IMR-90 (cell line): ENCODE measurements around the gene GON7. TPM values are rescaled to one million over a fixed set of nuclear protein-coding genes. Genes with fewer than 3 reads are reported as not detected.
A peak's percentile ranks its signal among the peaks of the same experiment; 100 is the strongest.

Source experiments
- ATAC-seq: fragments of 200-7000 bp; cut with Tn5 transposase; 2 replicates; pipeline ENCODE4 v1.9.1; 2020; ENCODE audit warnings: low read depth, mild to moderate bottlenecking, moderate library complexity
- BruUV-seq: library from RNA; stranded (reverse); fragments of 400-500 nt; replicated peaks from 2 replicates; lab custom pipeline; 2021; lab: Mats Ljungman, UMichigan
- CTCF ChIA-PET: fragments of 300-600 bp; formaldehyde crosslinking; extraction: SDS; loops from one replicate; lab custom pipeline; 2021; ENCODE audit warnings: antibody characterized with exemption; lab: Yijun Ruan, JAX
- POLR2A ChIA-PET: fragments of 300-600 bp; sonication (Branson Sonifier 250); formaldehyde crosslinking; loops from one replicate; lab custom pipeline; 2022; ENCODE audit warnings: antibody characterized with exemption; ENCODE audit not compliant: unreplicated experiment; lab: Charles Lee
- DNase-seq: peaks from one replicate; pipeline ENCODE4 v3.0.0; 2013
- H2AFZ ChIP-seq: replicated peaks from 2 replicates; pipeline ENCODE3; 2013; ENCODE audit warnings: low read length, mild to moderate bottlenecking; ENCODE audit not compliant: poor library complexity
- H2AK5ac ChIP-seq: 2 replicates; pipeline ENCODE4 v1.6.1; 2013; ENCODE audit warnings: low read depth, low read length, inconsistent platforms
- H2AK9ac ChIP-seq: replicated peaks from 2 replicates; pipeline ENCODE3; 2013; ENCODE audit warnings: mild to moderate bottlenecking, low read depth, low read length, moderate library complexity; ENCODE audit not compliant: poor library complexity
- H2BK120ac ChIP-seq: 2 replicates; pipeline ENCODE4 v1.6.1; 2013; ENCODE audit warnings: low read depth, low read length, inconsistent platforms
- H2BK15ac ChIP-seq: 3 replicates; pipeline ENCODE4 v1.6.1; 2013; ENCODE audit warnings: low read depth, low read length, inconsistent platforms
- H2BK20ac ChIP-seq: 2 replicates; pipeline ENCODE4 v1.6.1; 2013; ENCODE audit warnings: low read depth, mild to moderate bottlenecking, inconsistent platforms, low read length, moderate library complexity
- H2BK5ac ChIP-seq: 2 replicates; pipeline ENCODE4 v1.6.1; 2013; ENCODE audit warnings: mild to moderate bottlenecking, low read depth, low read length, inconsistent platforms; ENCODE audit not compliant: poor library complexity, severe bottlenecking
- H3K14ac ChIP-seq: replicated peaks from 2 replicates; pipeline ENCODE4 v1.6.1; 2013; ENCODE audit warnings: low read depth, low read length, inconsistent platforms
- H3K18ac ChIP-seq: 2 replicates; pipeline ENCODE4 v1.6.1; 2013; ENCODE audit warnings: low read depth, low read length, control low read depth
- H3K23ac ChIP-seq: 2 replicates; pipeline ENCODE4 v1.6.1; 2013; ENCODE audit warnings: low read depth, low read length, inconsistent platforms
- H3K27ac ChIP-seq: 2 replicates; pipeline ENCODE4 v1.5.1; 2013; ENCODE audit warnings: mild to moderate bottlenecking, control low read depth, low read length; ENCODE audit not compliant: insufficient read depth
- H3K27me3 ChIP-seq: 2 replicates; pipeline ENCODE4 v1.6.1; 2013; ENCODE audit warnings: low read length; ENCODE audit not compliant: control insufficient read depth, insufficient read depth
- H3K36me3 ChIP-seq: 2 replicates; pipeline ENCODE4 v1.6.1; 2013; ENCODE audit warnings: low read length, mixed read lengths; ENCODE audit not compliant: control insufficient read depth, insufficient read depth
- H3K4ac ChIP-seq: 2 replicates; pipeline ENCODE4 v1.6.1; 2013; ENCODE audit warnings: low read depth, low read length, inconsistent platforms
- H3K4me1 ChIP-seq: 2 replicates; pipeline ENCODE4 v1.6.1; 2013; ENCODE audit warnings: low read length, mixed read lengths; ENCODE audit not compliant: control insufficient read depth, insufficient read depth
- H3K4me2 ChIP-seq: 2 replicates; pipeline ENCODE4 v1.6.1; 2013; ENCODE audit warnings: low read depth, mild to moderate bottlenecking, control low read depth, low read length, moderate library complexity
- H3K4me3 ChIP-seq: 2 replicates; pipeline ENCODE4 v1.5.1; 2013; ENCODE audit warnings: low read depth, mild to moderate bottlenecking, control low read depth, low read length, moderate library complexity; ENCODE audit not compliant: insufficient read depth
- H3K56ac ChIP-seq: 2 replicates; pipeline ENCODE4 v1.6.1; 2013; ENCODE audit warnings: low read length, inconsistent platforms; ENCODE audit not compliant: insufficient read depth; ENCODE audit errors: extremely low read depth
- H3K79me1 ChIP-seq, 2 experiments: 2 replicates each; pipeline ENCODE4 v1.6.1; 2013; ENCODE audit warnings: low read length in 2 of 2, inconsistent platforms in 1 of 2, low read depth in 1 of 2
- H3K9ac ChIP-seq: 2 replicates; pipeline ENCODE4 v1.6.1; 2013; ENCODE audit warnings: low read depth, low read length, control low read depth
- H3K9me1 ChIP-seq: 2 replicates; pipeline ENCODE4 v1.6.1; 2013; ENCODE audit warnings: low read length, inconsistent platforms; ENCODE audit not compliant: insufficient read depth
- H3K9me3 ChIP-seq: 2 replicates; pipeline ENCODE4 v1.6.1; 2013; ENCODE audit warnings: low read length; ENCODE audit not compliant: control insufficient read depth, insufficient read depth
- H4K20me1 ChIP-seq: 2 replicates; pipeline ENCODE4 v1.6.1; 2013; ENCODE audit warnings: low read length, inconsistent platforms; ENCODE audit not compliant: insufficient read depth
- H4K5ac ChIP-seq: 2 replicates; pipeline ENCODE4 v1.6.1; 2013; ENCODE audit warnings: mild to moderate bottlenecking, low read depth, low read length, control low read depth
- H4K8ac ChIP-seq, 2 experiments: 2 replicates each; pipeline ENCODE4 v1.6.1; 2013; ENCODE audit warnings: low read depth in 2 of 2, low read length in 2 of 2, control low read depth in 1 of 2, inconsistent platforms in 1 of 2
- H4K91ac ChIP-seq: 2 replicates; pipeline ENCODE4 v1.6.1; 2013; ENCODE audit warnings: low read depth, low read length, inconsistent platforms; ENCODE audit not compliant: insufficient read depth
- BHLHE40 ChIP-seq: fragments of 150-350 bp; IDR thresholded peaks from 2 replicates; pipeline ENCODE4 v1.6.1; 2016; ENCODE audit warnings: mild to moderate bottlenecking, low read depth, low read length
- CHD1 ChIP-seq: IDR thresholded peaks from 2 replicates; pipeline ENCODE4 v1.6.1; 2012; ENCODE audit warnings: low read depth, low read length, improper control_type of control experiment
- FOS ChIP-seq: fragments of 150-350 bp; IDR thresholded peaks from 2 replicates; pipeline ENCODE4 v1.6.1; 2016; ENCODE audit warnings: low read depth, low read length
- MAFK ChIP-seq: IDR thresholded peaks from 2 replicates; pipeline ENCODE4 v1.6.1; 2012; ENCODE audit warnings: low read depth, low read length, improper control_type of control experiment
- NFE2L2 ChIP-seq: fragments of 150-350 bp; IDR thresholded peaks from 2 replicates; pipeline ENCODE4 v1.6.1; 2016; ENCODE audit warnings: low read depth, mild to moderate bottlenecking, low read length
- RAD21 ChIP-seq: IDR thresholded peaks from 2 replicates; pipeline ENCODE4 v1.6.1; 2012; ENCODE audit warnings: low read length, improper control_type of control experiment
- RCOR1 ChIP-seq: IDR thresholded peaks from 2 replicates; pipeline ENCODE4 v1.6.1; 2012; ENCODE audit warnings: mild to moderate bottlenecking, low read length, improper control_type of control experiment; ENCODE audit not compliant: insufficient replicate concordance
- RFX5 ChIP-seq: IDR thresholded peaks from 2 replicates; pipeline ENCODE4 v1.8.0; 2012; ENCODE audit warnings: low read depth, mild to moderate bottlenecking, low read length, moderate library complexity
- SMC3 ChIP-seq: fragments of 150-350 bp; IDR thresholded peaks from 2 replicates; pipeline ENCODE4 v1.6.1; 2016; ENCODE audit warnings: low read depth, mild to moderate bottlenecking, antibody characterized with exemption, low read length, moderate library complexity
- USF2 ChIP-seq: fragments of 150-350 bp; IDR thresholded peaks from 2 replicates; pipeline ENCODE4 v1.6.1; 2017; ENCODE audit warnings: mild to moderate bottlenecking, antibody characterized with exemption, low read length, low read depth
- WGBS, 2 experiments: methylation state at CpG; one replicate each; pipeline versions ENCODE4 v1.1.5 to v1.1.7; 2013; ENCODE audit warnings: missing lambda C conversion rate in 2 of 2; ENCODE audit not compliant: insufficient read length in 1 of 2; ENCODE audit errors: extremely low coverage in 2 of 2; 5-methylcytosine and 5-hydroxymethylcytosine counted together
- dilution Hi-C: fragments of 300-500 bp; cut with HindIII; formaldehyde crosslinking; loops from one replicate; pipeline ENCODE4 v1.14.3; 2018; ENCODE audit warnings: low sequenced_read_pairs; ENCODE audit not compliant: unreplicated experiment
- in situ Hi-C: fragments of 300-500 bp; cut with MboI; formaldehyde crosslinking; loops from 3 replicates; pipeline ENCODE4 v1.14.3; 2019; ENCODE audit warnings: low sequenced_read_pairs, inconsistent platforms, mixed read lengths
- intact Hi-C: fragments of 100-400 bp; cut with micrococcal nuclease; formaldehyde crosslinking; loops from 2 replicates; pipeline ENCODE4 v1.10.0; 2022
- polyA plus RNA-seq, 3 experiments: library from polyadenylated mRNA; depleted of rRNA; stranded (reverse); fragments of >200 nt; gene quantifications; 2 replicates each; pipeline ENCODE4 v1.2.3, GENCODE V29; 2012; ENCODE audit warnings: low replicate concordance in 1 of 3
- total RNA-seq: library from RNA; depleted of rRNA; stranded (reverse); fragments of >200 nt; gene quantifications from 2 replicates; pipeline ENCODE4 v1.2.3, GENCODE V29; 2012

The GON7 gene
- total and polyA plus RNA-seq, 2 of the 4 experiments (the other 2 are of a cell fraction): 4.3 to 7.8 TPM

GRCh38 chr14:93183596-93184317 is 23.1 kb downstream of the GON7 start:
- Histone ChIP-seq H3K23ac (0 out of 2 replicates have a peak overlapping the region, but pooled peaks have one; percentile 23), H3K9ac (peak overlapping the region; percentile 84), H2AK5ac (no peak overlapping the region), H3K14ac (peak overlapping the region; percentile 20; the same call in 1 of the 2 replicates), H4K5ac (no peak overlapping the region), H3K4me1 (no peaks in the 10 kb centered on the region), H3K4me3 (peak overlapping the region; percentile 99), H3K27me3 (no peaks in the 10 kb centered on the region), H4K91ac (no peak overlapping the region), H2BK5ac (no peak overlapping the region), H3K36me3 (peaks cover 6% of the 10 kb centered on the region; the same call in 1 of the 2 replicates), H3K56ac (no peak overlapping the region; the same call in 1 of the 2 replicates), H2AFZ (peak overlapping the region; percentile 99), H4K20me1 (no peaks in the 10 kb centered on the region; the same call in 1 of the 2 replicates), H3K79me1 (peaks cover 16 to 33% of the 10 kb centered on the region in 2 experiments), H3K4me2 (peak overlapping the region; percentile 90), H3K9me1 (no peaks in the 10 kb centered on the region; the same call in 1 of the 2 replicates), H3K18ac (no peak overlapping the region), H2AK9ac (peak overlapping the region; percentile 10), H2BK15ac (no peak overlapping the region), H3K4ac (no peak overlapping the region), H2BK120ac (no peak overlapping the region), H3K27ac (peak overlapping the region; percentile 45; the same call in 1 of the 2 replicates), H3K9me3 (no peaks in the 10 kb centered on the region), H2BK20ac (no peak overlapping the region), H4K8ac (peak overlapping the region; percentile 23 to 49; a peak in 3 of 4 replicates)
- ChIA-PET CTCF (interaction anchor here (0.6 to 1.4 kb wide), 3 partner anchors 26 to 71 kb away, joined by 3 to 4 read pairs (median 3); no protein-coding TSS in a partner anchor), POLR2A (no interaction called here)
- TSS peak; percentile 67 for BruUV-seq
- in situ Hi-C loops (no loop called here), dilution Hi-C loops (no loop called here), intact Hi-C loops (loop anchor here (1.0 kb wide), 2 partner anchors 68 to 150 kb away; partner anchors contain the start of genes BTBD7 and ITPK1)
- 79% methylated on average over 4 of the region's 17 CpGs; no CpG with 5 or more reads in 1 of the 2 experiments for WGBS, 2 experiments
- no peak for ATAC-seq
- TF ChIP-seq RCOR1: no peak
- no peak for TF ChIP-seq FOS
- no peak for TF ChIP-seq CHD1
- TF ChIP-seq SMC3: no peak
- no peak for TF ChIP-seq NFE2L2
- TF ChIP-seq RFX5: no peak
- TF ChIP-seq MAFK: no peak
- TF ChIP-seq RAD21: no peak
- TF ChIP-seq BHLHE40: no peak
- no peak for TF ChIP-seq USF2
- no peak for DNase-seq
